Esophagus (tissue), 2 donors: Measurements from ENCODE around the gene HOXA9. TPM values are rescaled to one million over a fixed set of nuclear protein-coding genes. Genes with fewer than 3 reads are reported as not detected.
A peak's percentile ranks its signal among the peaks of the same experiment; 100 is the strongest.

Source experiments
- H3K27ac ChIP-seq, 2 donors: one replicate each; pipeline ENCODE4 v1.5.1; 2013; ENCODE audit warnings: low read depth in 2 of 2, mild to moderate bottlenecking in 2 of 2, inconsistent platforms in 1 of 2, low read length in 1 of 2, moderate library complexity in 1 of 2
- H3K27me3 ChIP-seq, 2 donors: one replicate each; pipeline ENCODE4 v1.6.1; 2013; ENCODE audit warnings: low read length in 2 of 2, control low read depth in 1 of 2, mild to moderate bottlenecking in 1 of 2; ENCODE audit not compliant: insufficient read depth in 2 of 2, control insufficient read depth in 1 of 2
- H3K36me3 ChIP-seq, 2 donors: one replicate each; pipeline ENCODE4 v1.6.1; 2013; ENCODE audit warnings: low read length in 1 of 2; ENCODE audit not compliant: control insufficient read depth in 2 of 2, insufficient read depth in 2 of 2
- H3K4me1 ChIP-seq, 2 donors: one replicate each; pipeline ENCODE4 v1.6.1; 2013; ENCODE audit warnings: low read length in 1 of 2; ENCODE audit not compliant: control insufficient read depth in 2 of 2, insufficient read depth in 2 of 2
- H3K4me3 ChIP-seq, 2 donors: one replicate each; pipeline ENCODE4 v1.5.1; 2013; ENCODE audit warnings: low read length in 2 of 2, mild to moderate bottlenecking in 2 of 2, low read depth in 1 of 2, moderate library complexity in 1 of 2
- H3K9me3 ChIP-seq, 2 donors: one replicate each; pipeline ENCODE4 v1.6.1; 2013; ENCODE audit warnings: mild to moderate bottlenecking in 2 of 2, low read depth in 1 of 2, low read length in 1 of 2, moderate library complexity in 1 of 2; ENCODE audit not compliant: control insufficient read depth in 2 of 2, insufficient read depth in 1 of 2
- WGBS, 2 donors: extraction: QIAGEN DNeasy Blood & Tissue Kit; methylation state at CpG; one replicate each; pipeline ENCODE4 v1.1.7; 2013; 5-methylcytosine and 5-hydroxymethylcytosine counted together
- polyA plus RNA-seq, 2 donors: library from polyadenylated mRNA; stranded (reverse); fragments of 200-250 nt; gene quantifications; one replicate each; pipeline ENCODE4 v1.2.3, GENCODE V29; 2013
- donor health status: healthy with polysubstance abuse.
- donor health status: Bipolar disorder and iron deficiency.

HOXA9 gene
- under 1 TPM; 0.49 TPM for polyA plus RNA-seq

GRCh38 chr7:27165089-27165995, at the start of gene HOXA9:
Gene HOXA9 (minus strand): TSS chr7:27165537. CDS start chr7:27165457, 80 bp downstream.
- Histone ChIP-seq H3K4me1 (peaks cover 2 to 4% of the 10 kb centered on the region in 2 donors), H3K9me3 (peaks cover 0 to 12% of the 10 kb centered on the region in 2 donors), H3K27ac (no peak within 1 kb of the TSS), H3K27me3 (peaks cover 5 to 52% of the 10 kb centered on the region in 2 donors), H3K36me3 (no peaks in the 10 kb centered on the region), H3K4me3 (peak within 1 kb of the TSS; percentile 10 to 18)
- 10 to 11% methylated on average over 82 of the region's 82 CpGs for WGBS, 2 donors

DNA sequence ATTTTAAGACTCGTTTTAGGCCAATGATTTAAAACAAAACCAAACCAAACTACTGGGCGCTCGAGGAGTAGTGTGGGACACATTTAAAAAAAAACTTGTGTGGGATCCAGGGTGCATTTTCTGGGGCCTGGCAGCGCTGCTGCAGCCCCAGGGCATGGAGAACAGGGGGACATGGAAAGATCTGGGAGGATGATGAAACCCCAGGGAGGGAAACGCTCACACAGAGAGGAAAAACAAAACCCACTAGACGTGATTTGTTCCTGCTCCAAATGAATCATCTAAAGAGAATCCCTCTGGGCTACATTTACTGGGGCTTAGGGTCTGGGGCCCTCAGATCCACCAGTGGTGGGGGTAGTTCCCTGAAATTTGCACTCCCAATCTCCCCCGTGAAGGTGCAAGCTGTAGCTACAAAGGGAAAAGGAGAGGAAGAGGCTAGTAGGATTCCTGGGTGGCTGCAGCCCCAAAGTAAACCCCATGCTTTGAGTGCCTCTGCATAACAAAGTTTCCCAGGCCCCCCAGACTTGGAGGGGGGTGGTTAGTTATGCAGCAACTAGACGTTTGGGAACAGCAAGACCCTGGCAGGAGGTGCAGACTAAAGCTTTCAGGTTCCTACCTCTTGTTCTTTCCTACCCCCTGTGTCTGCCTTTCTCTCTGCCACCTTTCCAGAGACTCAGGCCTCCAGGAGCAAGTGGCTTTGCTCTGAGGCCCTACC, 49.1 kb upstream of the HOXA9 start:
- no peaks in the 10 kb centered on the region for H3K36me3 ChIP-seq
- H3K27ac ChIP-seq, result no peak overlapping the region
- H3K4me3 ChIP-seq, result no peak overlapping the region
- H3K9me3 ChIP-seq, result peaks cover 0 to 3% of the 10 kb centered on the region in 2 donors
- peaks cover 3 to 25% of the 10 kb centered on the region in 2 donors for H3K27me3 ChIP-seq
- H3K4me1 ChIP-seq, result peaks cover 2 to 4% of the 10 kb centered on the region in 2 donors
- 62 to 69% methylated on average over 8 of the region's 8 CpGs for WGBS, 2 donors

DNA sequence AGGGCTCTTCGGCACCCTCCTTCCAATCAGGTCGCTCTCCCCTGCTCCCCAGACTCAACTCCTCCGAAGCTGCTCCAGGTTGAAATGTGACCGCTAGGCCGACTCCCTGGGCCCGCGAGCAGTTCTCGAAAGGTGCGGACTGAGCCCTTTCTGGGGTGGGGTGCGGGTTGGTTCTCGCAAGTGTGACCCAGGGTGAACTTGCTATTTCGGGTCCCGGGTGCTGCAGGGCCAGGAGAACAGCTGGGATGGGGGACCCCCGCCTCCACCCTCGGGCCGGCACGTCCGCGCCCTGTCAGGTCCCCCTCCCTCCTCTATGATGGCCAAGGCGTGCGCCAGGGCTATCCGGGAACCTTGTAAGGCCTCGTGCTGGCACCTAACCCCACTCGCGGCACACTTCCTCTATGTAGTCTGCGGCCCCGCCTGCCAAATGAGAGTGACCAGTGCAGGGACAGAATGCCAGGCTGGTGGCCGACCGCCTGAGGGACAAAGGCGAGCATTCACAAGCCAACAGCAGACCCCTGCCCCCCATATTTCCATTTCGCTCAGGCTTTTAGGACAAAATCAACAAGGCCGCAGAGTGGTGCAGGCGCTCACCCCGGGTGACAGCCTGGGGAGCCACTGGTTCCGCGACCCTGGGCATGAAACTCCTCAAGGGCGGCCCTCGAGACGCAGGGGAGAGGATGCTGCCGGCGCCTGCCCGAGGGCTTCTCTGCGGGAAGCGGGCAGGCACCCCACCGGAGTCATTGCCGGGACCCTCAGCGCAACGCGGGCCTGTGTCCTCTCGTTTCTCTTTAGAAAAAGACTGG, 48.3 kb upstream of the HOXA9 start:
- 46 to 53% methylated on average over 48 to 50 of the region's 50 CpGs for WGBS, 2 donors
- Histone ChIP-seq H3K4me3 (no peak overlapping the region), H3K4me1 (peaks cover 2 to 4% of the 10 kb centered on the region in 2 donors), H3K27ac (no peak overlapping the region), H3K27me3 (peaks cover 8 to 31% of the 10 kb centered on the region in 2 donors), H3K36me3 (no peaks in the 10 kb centered on the region), H3K9me3 (no peaks in the 10 kb centered on the region)

DNA sequence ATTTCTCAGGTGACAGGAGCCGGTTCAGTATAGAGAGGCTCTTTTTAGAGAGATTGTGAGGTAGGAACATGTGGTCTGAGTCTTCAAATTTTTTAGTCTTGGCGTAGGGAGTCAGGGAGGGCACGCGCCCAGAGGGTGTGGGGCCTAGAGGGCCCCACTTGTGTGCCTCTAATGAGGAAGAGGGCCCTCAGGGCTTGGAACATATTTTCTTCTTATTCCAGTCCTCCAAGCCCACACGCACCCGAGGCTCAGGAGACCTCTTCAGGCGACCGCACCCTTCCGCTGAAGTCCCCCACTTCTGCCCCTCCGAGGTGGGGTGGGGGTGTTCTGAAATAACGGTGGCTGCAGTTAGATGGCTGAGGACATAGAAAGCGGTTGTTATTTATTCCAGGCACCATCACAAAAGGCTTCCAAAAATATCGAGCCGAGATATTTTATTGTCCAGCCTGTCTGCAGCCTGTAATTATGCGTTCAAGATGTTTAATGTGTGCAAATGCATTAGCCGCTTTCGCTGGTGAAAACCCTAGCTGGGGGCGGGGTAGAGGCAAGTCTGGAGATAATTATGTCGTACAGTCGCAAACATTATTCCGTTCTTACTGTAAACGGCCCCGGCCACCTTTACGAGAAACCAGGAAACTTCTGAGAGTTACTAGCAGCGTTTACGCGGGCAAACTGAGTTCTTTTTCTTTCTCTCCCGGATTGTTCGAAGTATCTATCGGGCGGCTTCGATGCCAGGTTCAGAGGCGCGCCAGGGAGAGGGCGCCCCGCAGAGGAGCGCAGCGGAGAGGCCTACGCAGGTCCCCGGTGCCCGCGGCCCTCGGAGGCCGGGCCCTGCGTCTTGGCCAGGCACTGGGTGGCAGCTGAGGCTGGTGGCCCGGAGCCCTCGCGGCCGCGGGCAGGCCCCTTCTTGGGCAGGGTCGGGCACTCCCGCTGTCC, 47.4 kb upstream of the HOXA9 start:
- Histone ChIP-seq H3K27ac (no peak overlapping the region), H3K27me3 (peaks cover 14 to 31% of the 10 kb centered on the region in 2 donors)

DNA sequence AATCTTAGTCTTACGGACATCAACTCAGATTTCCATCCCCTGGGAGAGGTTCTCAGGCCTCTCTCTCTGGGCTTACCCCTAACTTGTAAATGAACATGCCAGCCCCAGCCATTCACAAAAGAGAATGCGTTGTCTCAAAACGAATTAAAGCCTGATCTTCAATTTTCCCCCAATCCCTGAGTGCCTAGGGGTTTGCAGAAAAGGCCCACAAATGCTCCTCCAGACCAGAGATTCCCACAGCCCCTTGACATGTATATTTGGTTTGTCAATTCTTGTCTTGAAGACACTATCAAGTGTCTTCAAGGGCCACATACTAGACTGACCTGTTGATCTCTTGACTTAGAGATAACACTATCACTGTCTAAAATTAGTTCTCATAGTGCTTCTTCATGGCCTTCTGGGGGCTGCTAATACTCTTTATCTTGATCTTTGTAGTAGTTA, 46.4 kb upstream of the HOXA9 start:
- 37 to 43% methylated on average over 3 of the region's 3 CpGs for WGBS, 2 donors
- no peaks in the 10 kb centered on the region for H3K9me3 ChIP-seq
- peaks cover 2 to 4% of the 10 kb centered on the region in 2 donors for H3K4me1 ChIP-seq
- H3K4me3 ChIP-seq, result no peak overlapping the region
- H3K27me3 ChIP-seq, result peaks cover 14 to 31% of the 10 kb centered on the region in 2 donors
- no peak overlapping the region for H3K27ac ChIP-seq
- no peaks in the 10 kb centered on the region for H3K36me3 ChIP-seq

More for the DNA sequence above, 47.4 kb upstream of the HOXA9 start:
- 9 to 14% methylated on average over 49 to 52 of the region's 52 CpGs for WGBS, 2 donors
- peaks cover 2 to 4% of the 10 kb centered on the region in 2 donors for H3K4me1 ChIP-seq
- H3K36me3 ChIP-seq, result no peaks in the 10 kb centered on the region
- H3K4me3 ChIP-seq, result no peak overlapping the region
- no peaks in the 10 kb centered on the region for H3K9me3 ChIP-seq

DNA sequence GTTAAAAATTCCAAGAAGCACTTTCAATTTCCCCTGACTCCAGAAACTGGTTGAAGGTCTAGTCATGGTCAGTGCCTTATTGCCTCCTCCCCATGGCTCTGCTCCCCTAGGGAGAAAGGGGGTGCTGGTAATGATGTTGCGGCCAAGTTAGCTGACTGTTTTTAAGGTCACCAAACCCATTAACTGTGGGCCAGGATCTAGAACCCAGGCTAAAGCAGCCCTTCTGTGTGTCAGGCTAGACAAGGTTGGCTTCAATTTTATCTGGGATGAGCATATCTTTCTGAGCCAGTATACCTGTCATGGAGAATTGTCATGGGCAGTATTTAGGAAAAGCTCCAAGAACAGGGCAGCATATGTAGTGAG, 45.7 kb upstream of the HOXA9 start:
- Histone ChIP-seq H3K4me1 (peaks cover 2 to 4% of the 10 kb centered on the region in 2 donors), H3K9me3 (no peaks in the 10 kb centered on the region), H3K27ac (no peak overlapping the region), H3K4me3 (no peak overlapping the region), H3K36me3 (no peaks in the 10 kb centered on the region), H3K27me3 (peaks cover 14 to 31% of the 10 kb centered on the region in 2 donors)
- 83 to 85% methylated on average over 1 of the region's 1 CpG for WGBS, 2 donors

DNA sequence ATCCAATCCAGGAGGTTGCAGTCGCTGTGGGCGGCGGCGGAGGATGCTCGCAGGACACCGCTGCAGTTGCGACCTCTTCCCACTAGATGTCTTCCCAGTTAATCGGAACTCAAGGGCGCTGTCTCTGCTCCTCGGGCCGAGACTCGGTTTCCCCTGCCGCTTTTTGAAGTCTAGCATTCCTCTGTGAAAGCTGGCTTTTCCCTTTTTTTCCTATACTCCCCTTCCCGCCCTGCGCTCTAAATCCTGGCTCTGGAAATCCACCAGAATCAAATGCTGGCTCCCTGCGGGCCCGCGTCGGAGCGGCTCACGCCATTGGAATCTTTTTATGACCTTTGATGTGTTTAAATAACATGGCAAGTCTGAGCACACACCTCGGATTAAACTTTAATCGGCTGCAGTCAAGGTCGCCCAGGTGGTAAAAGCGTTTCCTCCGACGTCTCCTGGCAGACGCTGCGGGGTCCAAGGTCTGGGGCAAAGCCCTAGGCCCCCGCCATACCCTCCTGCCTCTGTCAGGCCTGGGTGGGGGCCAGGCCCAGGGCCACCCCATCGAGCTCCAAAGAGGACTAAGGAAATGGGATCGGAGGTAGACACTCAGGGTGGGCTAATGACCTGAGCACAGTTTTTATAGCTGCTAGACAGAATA, 45.2 kb upstream of the HOXA9 start:
- Histone ChIP-seq H3K27ac (no peak overlapping the region), H3K4me3 (peak overlapping the region in 1 of 2 donors; percentile 38), H3K4me1 (peaks cover 2 to 4% of the 10 kb centered on the region in 2 donors), H3K27me3 (peaks cover 14 to 33% of the 10 kb centered on the region in 2 donors), H3K36me3 (no peaks in the 10 kb centered on the region), H3K9me3 (no peaks in the 10 kb centered on the region)
- 6 to 11% methylated on average over 31 to 32 of the region's 32 CpGs for WGBS, 2 donors

DNA sequence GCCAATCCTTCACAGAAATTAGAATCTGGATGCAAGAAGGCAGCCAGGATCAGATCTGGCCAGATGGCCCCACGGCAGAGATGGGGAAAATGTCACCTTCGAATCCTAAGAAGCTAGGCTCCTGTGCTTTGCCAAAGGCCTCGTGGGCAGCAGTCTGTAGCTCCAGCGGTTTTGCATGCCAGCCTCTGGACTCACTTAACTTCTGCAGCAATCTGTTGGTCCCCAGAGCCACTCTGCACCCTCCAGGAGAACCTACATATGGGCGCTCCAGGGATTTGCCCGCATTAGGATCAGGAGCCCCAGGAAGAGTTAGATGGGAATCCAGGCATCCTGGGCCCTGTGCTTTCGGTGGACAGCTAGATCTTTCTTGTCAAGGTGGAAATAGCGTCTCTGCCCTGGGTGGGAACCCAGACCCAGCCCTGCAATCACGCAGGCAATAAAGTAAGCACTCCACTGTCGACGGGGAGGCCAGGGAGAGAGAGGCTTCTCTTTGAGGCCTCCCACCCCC, 44.6 kb upstream of the HOXA9 start:
- H3K27ac ChIP-seq, result no peak overlapping the region
- H3K9me3 ChIP-seq, result no peaks in the 10 kb centered on the region
- peaks cover 2 to 4% of the 10 kb centered on the region in 2 donors for H3K4me1 ChIP-seq
- H3K27me3 ChIP-seq, result peaks cover 14 to 36% of the 10 kb centered on the region in 2 donors
- H3K4me3 ChIP-seq, result peak overlapping the region in 1 of 2 donors; percentile 38
- 45 to 50% methylated on average over 11 of the region's 11 CpGs for WGBS, 2 donors
- H3K36me3 ChIP-seq, result no peaks in the 10 kb centered on the region
